Measurements from ENCODE around the gene TMA7B.

TMA7B gene

DNA sequence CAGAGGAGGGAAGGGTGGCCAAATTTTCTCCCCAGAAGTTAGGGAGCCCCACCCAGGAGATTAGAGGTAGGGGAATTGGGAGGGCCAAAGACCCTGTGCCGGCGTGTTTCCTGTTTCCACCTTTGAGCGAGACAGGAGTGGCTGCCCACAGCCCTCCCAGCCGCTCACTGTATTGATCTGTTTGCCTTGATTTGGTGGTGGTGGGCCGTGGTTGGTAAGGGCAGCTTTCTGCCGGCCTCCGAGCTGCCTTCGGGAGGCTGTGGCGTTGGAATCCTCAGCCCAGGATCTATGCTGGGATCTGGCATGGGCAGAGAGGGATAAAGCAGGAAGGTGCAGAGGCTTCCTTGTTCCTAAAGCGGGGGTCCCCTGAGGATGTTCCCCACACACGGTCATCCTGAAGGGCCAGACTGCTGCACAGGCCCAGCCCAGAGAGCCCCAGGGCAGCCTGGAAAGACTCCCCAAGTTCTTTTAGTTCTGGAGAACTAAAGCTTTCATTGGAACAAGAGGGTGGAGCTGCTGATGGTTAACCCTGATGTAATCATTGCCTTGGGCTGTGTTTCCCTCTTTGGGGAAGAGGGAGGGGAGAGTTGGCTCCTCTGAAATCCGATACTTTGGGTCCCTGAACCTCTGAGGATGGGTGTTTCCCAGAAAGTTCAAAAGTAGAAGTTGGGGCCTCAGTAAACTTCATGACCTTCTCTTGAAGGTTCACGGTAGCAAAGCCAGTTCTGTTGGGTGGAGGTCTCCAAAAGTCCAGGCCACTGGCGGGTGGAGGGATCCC lies 41.8 kb downstream of the TMA7B start:
- DNase-seq (ENCODE audit: low read depth), result no peak

DNA sequence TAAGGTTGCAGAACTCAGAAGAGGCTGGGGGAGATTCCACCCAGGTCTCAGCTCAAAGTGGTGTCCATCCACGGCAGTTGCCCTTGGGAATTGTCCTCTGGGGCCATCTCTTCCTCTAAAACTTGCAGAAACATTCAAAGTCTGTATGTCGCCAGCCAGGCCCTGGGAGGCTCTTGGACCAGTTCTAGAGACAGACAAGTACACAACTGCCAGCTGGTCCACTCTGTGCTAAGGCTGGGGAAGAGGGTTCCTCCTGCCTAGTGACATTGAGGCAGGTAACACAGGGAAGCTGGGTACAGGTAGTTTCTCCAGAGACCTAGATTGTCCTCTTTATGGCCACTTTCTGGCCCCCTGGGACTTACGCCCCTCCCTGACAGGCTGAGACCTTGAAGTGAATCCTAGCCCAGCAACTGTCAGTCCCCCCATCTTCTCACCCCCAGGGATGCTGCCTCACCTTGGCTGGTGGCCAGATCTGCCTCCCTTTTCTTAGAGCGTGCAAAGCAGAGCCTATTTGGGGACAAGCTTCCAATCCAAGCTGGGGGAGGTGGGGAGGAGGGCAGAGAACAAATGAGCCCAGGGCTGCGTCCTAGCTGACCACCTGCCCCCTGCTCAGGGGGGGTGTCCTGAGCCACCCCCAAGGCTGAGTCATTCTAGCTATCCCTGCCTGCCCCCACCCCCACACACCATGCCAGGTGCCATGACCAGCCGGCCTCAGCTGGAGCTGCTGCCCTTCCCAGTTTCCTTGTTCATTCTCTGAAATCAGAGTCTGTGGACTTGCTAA lies 42.9 kb downstream of the TMA7B start:
- DNase-seq (ENCODE audit: low read depth), result no peak

DNA sequence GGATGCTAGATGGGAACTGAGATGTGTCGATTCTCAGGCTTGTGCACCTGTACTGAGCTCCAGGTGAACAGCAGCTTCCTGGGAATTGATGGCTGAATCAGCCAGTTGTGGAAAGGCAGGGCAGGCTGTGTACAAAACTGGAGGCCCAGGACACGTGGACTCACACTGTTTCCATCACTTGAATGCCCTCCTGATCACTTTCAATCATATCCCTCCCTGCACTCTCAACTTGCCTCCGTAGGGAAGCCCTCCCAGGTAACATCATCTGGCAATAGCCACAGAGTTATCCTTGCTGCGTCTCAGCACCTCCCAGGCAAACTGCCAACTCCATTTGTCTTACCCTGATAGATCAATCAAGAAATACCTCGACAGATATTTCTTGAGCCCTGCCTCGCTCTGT lies 44.6 kb downstream of the TMA7B start:
- no peak for DNase-seq (ENCODE audit: low read depth)

DNA sequence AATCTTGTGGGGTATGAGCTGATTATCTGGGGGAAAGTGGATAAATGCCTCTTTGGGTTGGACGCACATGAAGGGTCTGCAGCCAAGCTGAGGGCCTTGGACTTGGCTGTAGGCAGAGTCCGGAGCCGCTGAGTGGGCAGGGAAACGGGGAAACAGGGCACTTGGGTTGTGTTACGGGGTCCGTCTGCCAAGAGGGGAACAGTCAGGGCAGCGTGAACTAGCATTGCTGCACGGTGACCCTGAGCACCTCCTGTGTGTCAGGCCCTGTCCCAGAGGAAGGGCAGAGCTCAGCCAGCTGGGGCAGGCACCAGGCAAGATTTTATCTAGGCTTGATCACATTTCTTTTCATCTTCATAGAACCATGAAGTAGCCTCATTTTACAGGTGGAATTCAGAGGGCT lies 46.4 kb downstream of the TMA7B start:
- no peak for DNase-seq (ENCODE audit: low read depth)

DNA sequence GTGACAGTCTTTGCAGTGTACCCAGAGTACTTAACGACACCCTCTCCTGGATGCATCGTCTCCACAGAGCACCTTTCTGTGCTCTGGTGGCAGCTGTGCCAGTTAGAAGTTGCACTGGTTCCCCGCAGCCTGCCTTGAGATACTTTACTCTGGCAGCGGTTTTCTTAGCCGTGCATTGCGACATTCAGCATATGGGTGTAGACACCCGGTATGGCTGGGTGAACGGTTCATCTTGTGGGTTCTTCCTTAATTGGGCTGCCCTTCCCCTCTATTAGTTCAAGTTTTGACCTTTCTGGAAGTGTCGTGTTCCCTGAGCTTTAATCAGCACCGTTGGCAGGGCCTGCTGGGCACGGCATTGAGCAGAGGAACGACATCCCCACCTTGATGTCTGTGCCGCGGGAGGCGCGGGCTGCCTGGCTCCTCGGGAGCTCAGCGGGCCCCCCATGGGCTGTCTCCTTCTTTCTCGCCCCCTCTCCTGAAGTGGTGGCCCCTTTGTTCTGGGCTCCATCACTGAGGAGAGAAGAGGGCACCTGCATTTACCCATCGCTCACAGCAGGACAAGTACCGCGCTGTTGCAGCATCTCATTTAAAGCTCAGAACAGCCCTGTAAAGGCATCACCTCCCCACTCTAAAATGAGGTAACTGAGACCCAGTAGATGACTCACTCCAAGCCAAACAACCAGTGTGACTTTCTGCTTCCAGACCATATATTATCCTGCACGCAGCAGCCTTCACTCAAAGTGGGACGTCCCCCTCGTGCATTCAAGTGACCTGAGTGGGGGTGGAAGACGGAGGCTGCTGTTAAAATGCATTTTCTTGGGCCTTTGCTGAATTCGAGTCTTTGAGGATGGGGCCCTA lies 47.9 kb downstream of the TMA7B start:
- DNase-seq (ENCODE audit: low read depth), result no peak

DNA sequence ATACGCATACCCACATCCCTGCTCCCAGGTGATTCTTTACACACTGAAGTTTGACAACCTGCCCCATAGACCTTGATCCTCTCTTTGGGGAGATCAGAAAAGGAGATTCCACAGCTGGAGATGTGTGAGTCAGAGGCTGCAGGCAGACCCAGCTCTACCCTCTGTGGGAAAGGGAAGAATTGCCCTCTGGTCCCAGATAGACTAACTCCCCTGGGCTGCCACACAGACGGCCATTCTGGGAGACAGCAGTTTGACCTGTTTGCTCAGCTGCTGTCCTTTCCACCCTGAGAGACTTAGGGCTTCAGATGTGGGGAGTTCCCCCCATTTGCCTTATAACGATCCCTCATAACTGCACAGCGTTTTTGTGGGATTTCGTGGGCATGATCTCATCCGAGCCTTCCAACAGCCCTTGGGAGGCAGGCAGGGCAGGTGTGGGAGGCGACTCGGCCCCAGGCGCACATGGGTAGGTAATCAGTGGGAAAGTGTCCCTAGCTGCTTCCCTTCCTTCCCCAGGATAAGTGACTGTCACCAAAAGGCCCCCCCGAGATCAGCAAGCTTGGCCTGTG lies 48.6 kb downstream of the TMA7B start:
- no peak for DNase-seq (ENCODE audit: low read depth)

DNA sequence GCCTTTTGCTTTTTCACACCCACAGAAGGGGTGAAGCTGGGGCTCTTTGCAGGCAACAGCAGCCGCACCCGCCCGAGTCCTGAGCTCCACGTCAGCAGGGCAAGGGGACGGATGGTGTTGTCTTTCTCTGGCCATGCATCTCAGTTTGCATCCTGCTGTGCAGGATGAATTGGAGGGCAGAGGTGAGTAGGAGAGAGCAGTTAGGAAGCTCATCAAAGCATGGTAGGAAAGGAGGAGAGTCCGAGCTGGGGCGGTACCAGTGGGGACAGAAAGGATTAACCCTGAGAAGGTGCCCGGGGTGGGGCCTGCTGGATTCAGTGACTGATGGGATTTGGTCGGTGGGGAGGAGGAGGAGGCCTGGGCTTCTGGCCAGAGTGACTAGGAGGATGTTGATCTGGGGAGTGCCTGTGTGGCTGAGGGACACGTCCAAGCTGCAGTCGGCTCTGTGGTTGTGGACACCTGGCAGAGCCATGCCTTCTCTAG lies 49.1 kb downstream of the TMA7B start:
- DNase-seq (ENCODE audit: low read depth), result no peak

DNA sequence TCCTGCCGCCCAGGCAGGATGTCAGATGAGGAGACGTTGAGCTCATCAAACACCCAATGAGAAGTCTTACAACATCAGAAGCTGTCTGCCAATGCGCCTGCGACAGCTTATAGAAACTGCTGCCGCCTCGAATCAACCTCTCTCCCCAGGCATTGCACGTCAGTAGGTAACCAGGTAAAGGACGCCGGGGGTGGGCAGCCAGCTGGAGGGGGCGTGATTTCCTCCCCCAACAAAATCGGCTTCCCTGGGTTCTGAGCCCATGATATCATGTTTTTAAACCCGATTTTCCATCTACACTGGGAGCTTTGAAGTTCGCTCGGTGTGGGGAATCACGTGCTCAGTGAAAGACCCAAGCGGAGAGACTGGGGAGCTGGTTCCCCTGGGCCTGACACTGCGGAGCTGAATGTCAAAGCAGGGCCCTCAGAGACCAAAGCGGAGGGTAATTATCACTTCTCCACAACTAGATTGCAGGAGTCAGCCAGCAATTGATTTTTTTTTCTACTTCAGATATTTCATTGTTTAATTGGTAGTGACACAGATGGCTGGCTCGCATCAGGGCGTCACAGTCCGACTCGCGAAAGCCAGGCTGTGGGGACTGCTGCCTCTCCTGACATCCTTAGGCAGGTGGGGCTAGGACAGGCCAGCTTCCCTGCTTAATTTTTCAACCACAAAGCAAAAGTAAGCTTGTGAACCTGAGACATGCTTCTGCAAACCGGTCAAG lies 49.9 kb downstream of the TMA7B start:
- DNase-seq (ENCODE audit: low read depth), result no peak

DNA sequence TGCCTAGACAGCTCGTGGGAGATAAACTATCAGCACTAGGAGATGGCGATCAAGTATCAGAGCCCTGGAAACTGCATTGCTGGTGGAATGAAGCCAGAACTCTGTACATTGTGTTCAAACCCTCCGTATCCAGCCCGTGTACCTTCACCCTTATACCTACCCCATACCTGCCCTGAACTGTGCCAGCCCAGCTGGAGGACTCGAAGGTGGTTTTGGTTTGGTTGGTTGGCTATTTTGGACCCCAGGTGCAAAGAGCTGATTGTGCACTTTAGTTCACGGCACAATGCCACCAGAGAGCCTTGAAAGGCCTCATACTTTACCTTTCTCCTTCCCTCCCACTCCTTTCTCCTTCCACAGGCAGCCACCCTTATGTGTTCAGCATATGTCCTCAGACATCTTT lies 50.5 kb downstream of the TMA7B start:
- DNase-seq (ENCODE audit: low read depth), result no peak

Data from GM04503 (cell line).